Mesenchymal stem cell (in vitro differentiated cells and primary cell): ENCODE data around the gene NCOA1.
A peak's percentile ranks its signal among the peaks of the same experiment; 100 is the strongest.
"Not testable (repeated sequence)": the region's sequence is repeated elsewhere in the genome, so short reads cannot be mapped to it uniquely, and the experiment has no call there.

Experiments
- DNase-seq: peaks from one replicate; pipeline ENCODE4 v3.0.0-alpha.2; 2013
- H2AFZ ChIP-seq: one replicate; pipeline ENCODE4 v1.6.1; 2013; ENCODE audit warnings: low read depth, mild to moderate bottlenecking, control low read depth, inconsistent platforms, low read length, moderate library complexity
- H2AK5ac ChIP-seq: 2 replicates; pipeline ENCODE4 v1.6.1; 2013; ENCODE audit warnings: low read length, moderate library complexity, mild to moderate bottlenecking, inconsistent platforms; ENCODE audit not compliant: severe bottlenecking
- H2BK120ac ChIP-seq: one replicate; pipeline ENCODE4 v1.6.1; 2013; ENCODE audit warnings: low read depth, mild to moderate bottlenecking, inconsistent platforms, low read length, moderate library complexity
- H2BK12ac ChIP-seq, 2 experiments: one replicate each; pipeline ENCODE4 v1.6.1; 2013; ENCODE audit warnings: inconsistent platforms in 2 of 2, low read length in 2 of 2, mild to moderate bottlenecking in 2 of 2, moderate library complexity in 2 of 2, control low read depth in 1 of 2
- H2BK15ac ChIP-seq: one replicate; pipeline ENCODE4 v1.6.1; 2013; ENCODE audit warnings: mild to moderate bottlenecking, low read depth, inconsistent platforms; ENCODE audit not compliant: poor library complexity, severe bottlenecking
- H2BK5ac ChIP-seq: 2 replicates; pipeline ENCODE4 v1.6.1; 2013; ENCODE audit warnings: low read depth, mild to moderate bottlenecking, low read length, control low read depth, inconsistent platforms; ENCODE audit not compliant: poor library complexity, severe bottlenecking
- H3K14ac ChIP-seq, 2 experiments: one replicate each; pipeline ENCODE4 v1.6.1; 2013; ENCODE audit warnings: inconsistent platforms in 2 of 2, low read length in 2 of 2, control low read depth in 1 of 2, mild to moderate bottlenecking in 1 of 2, moderate library complexity in 1 of 2
- H3K18ac ChIP-seq, 2 experiments: one replicate each; pipeline ENCODE4 v1.6.1; 2013; ENCODE audit warnings: inconsistent platforms in 2 of 2, low read length in 2 of 2, control low read depth in 1 of 2, low read depth in 1 of 2, mild to moderate bottlenecking in 1 of 2
- H3K23ac ChIP-seq, 2 experiments: one replicate each; pipeline ENCODE4 v1.6.1; 2013; ENCODE audit warnings: inconsistent platforms in 2 of 2, low read length in 2 of 2, mild to moderate bottlenecking in 2 of 2, moderate library complexity in 2 of 2, control low read depth in 1 of 2
- H3K27ac ChIP-seq: 2 replicates; pipeline ENCODE4 v1.5.1; 2013; ENCODE audit warnings: mild to moderate bottlenecking, moderate library complexity, low read length, control low read depth, inconsistent platforms; ENCODE audit not compliant: poor library complexity, severe bottlenecking
- H3K27me3 ChIP-seq, 2 experiments: 2 replicates each; pipeline versions ENCODE4 v1.6.1 to v1.7.0; 2013; ENCODE audit warnings: low read length in 2 of 2, mild to moderate bottlenecking in 2 of 2, moderate library complexity in 2 of 2, control low read depth in 1 of 2, inconsistent platforms in 1 of 2; ENCODE audit not compliant: control insufficient read depth in 1 of 2, insufficient read depth in 1 of 2
- H3K36me3 ChIP-seq, 2 experiments: 2 replicates each; pipeline versions ENCODE4 v1.6.1 to v1.7.0; 2013; ENCODE audit warnings: low read length in 2 of 2, control low read depth in 1 of 2, inconsistent platforms in 1 of 2, low read depth in 1 of 2, mild to moderate bottlenecking in 1 of 2; ENCODE audit not compliant: insufficient read depth in 2 of 2, control insufficient read depth in 1 of 2
- H3K4ac ChIP-seq, 2 experiments: one replicate each; pipeline ENCODE4 v1.6.1; 2013; ENCODE audit warnings: inconsistent platforms in 2 of 2, low read length in 2 of 2, mild to moderate bottlenecking in 2 of 2, moderate library complexity in 2 of 2, control low read depth in 1 of 2, low read depth in 1 of 2
- H3K4me1 ChIP-seq: 2 replicates; pipeline ENCODE4 v1.6.1; 2013; ENCODE audit warnings: low read depth, low read length, control low read depth; ENCODE audit not compliant: control insufficient read depth, insufficient read depth
- H3K4me2 ChIP-seq: 2 replicates; pipeline ENCODE4 v1.6.1; 2013; ENCODE audit warnings: low read length, mild to moderate bottlenecking, inconsistent platforms; ENCODE audit not compliant: poor library complexity, severe bottlenecking
- H3K4me3 ChIP-seq, 2 experiments: 2 replicates each; pipeline versions ENCODE4 v1.5.1 to v1.7.0; 2013; ENCODE audit warnings: low read length in 2 of 2, mild to moderate bottlenecking in 2 of 2, control low read depth in 1 of 2, low read depth in 1 of 2; ENCODE audit not compliant: insufficient read depth in 1 of 2
- H3K79me1 ChIP-seq: replicated peaks from 2 replicates; pipeline ENCODE4 v1.6.1; 2013; ENCODE audit warnings: mild to moderate bottlenecking, control low read depth, low read length, inconsistent platforms; ENCODE audit not compliant: poor library complexity, severe bottlenecking
- H3K9ac ChIP-seq: 2 replicates; pipeline ENCODE4 v1.7.0; 2013; ENCODE audit warnings: mild to moderate bottlenecking, low read length, moderate library complexity
- H3K9me3 ChIP-seq: 2 replicates; pipeline ENCODE4 v1.7.0; 2013; ENCODE audit warnings: mild to moderate bottlenecking, low read length; ENCODE audit not compliant: control insufficient read depth
- H4K8ac ChIP-seq: one replicate; pipeline ENCODE4 v1.6.1; 2013; ENCODE audit warnings: inconsistent platforms, mild to moderate bottlenecking, low read length, moderate library complexity
- H4K91ac ChIP-seq: one replicate; pipeline ENCODE4 v1.6.1; 2013; ENCODE audit warnings: mild to moderate bottlenecking, low read length, inconsistent platforms
- WGBS: methylation state at CpG from one replicate; pipeline ENCODE4 v1.1.7; 2013; ENCODE audit warnings: mixed read lengths; 5-methylcytosine and 5-hydroxymethylcytosine counted together

The NCOA1 gene

DNA sequence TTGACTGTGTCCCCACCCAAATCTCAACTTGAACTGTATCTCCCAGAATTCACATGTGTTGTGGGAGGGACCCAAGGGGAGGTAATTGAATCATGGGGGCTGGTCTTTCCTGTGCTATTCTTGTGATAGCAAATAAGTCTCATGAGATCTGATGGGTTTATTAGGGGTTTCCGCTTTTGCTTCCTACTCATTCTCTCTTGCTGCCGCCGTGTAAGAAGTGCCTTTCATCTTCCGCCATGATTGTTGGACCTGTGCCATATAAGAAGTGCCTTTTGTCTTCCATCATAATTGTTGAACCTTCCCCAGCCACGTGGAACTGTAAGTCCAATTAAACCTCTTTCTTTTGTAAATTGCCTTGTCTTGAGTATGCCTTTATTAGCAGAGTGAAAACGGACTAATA, 6.4 kb upstream of the NCOA1 start:
- not testable (repeated sequence) for H3K4me2 ChIP-seq, H3K79me1 ChIP-seq, H3K4me3 ChIP-seq, H2AFZ ChIP-seq, H3K9me3 ChIP-seq, H3K18ac ChIP-seq, H3K9ac ChIP-seq, H4K91ac ChIP-seq, H3K27ac ChIP-seq, H2BK5ac ChIP-seq, H4K8ac ChIP-seq, H3K4me1 ChIP-seq, H3K27me3 ChIP-seq, H2BK12ac ChIP-seq, H3K36me3 ChIP-seq, H2BK15ac ChIP-seq, H3K14ac ChIP-seq, DNase-seq, H2AK5ac ChIP-seq, H2BK120ac ChIP-seq, H3K4ac ChIP-seq, H3K23ac ChIP-seq
- 100% methylated on average over 4 of the region's 6 CpGs for WGBS

DNA sequence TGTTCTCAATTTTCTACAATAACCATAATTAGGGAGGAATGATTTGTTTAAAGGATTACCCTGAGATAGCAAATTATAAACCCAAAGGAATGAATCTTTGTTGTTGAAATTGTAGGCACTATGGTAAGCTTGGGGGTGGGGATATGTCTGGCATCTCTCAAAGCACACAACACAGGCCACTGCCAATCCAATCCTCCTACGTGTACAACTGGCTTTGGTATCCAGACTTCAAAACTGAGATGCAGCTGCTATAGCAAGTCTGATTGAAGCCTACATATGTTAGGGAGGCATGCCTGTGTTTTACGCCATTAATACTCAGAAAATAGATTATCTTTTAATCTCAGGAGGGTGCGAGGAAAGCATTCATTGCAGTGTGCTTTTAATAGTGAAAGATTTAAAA, 5.9 kb upstream of the NCOA1 start:
- H3K4me2 ChIP-seq = no peak overlapping the region
- H3K18ac ChIP-seq = no peak overlapping the region
- no peak overlapping the region for H4K91ac ChIP-seq
- H3K27me3 ChIP-seq = peaks cover 0 to 4% of the 10 kb centered on the region in 2 experiments
- H3K9me3 ChIP-seq = no peaks in the 10 kb centered on the region
- no peak overlapping the region for H3K23ac ChIP-seq
- H2AFZ ChIP-seq = no peak overlapping the region
- H3K4me1 ChIP-seq = no peaks in the 10 kb centered on the region
- no peak for DNase-seq
- no peak overlapping the region for H3K27ac ChIP-seq
- no peak overlapping the region for H4K8ac ChIP-seq
- whole genome bisulfite sequencing = no CpG with 5 or more reads among the region's 3 CpGs
- no peak overlapping the region for H2BK120ac ChIP-seq
- H3K9ac ChIP-seq = no peak overlapping the region
- no peak overlapping the region for H3K14ac ChIP-seq
- H3K4ac ChIP-seq = no peak overlapping the region
- no peak overlapping the region for H2AK5ac ChIP-seq
- no peaks in the 10 kb centered on the region for H3K36me3 ChIP-seq
- H3K79me1 ChIP-seq = no peaks in the 10 kb centered on the region
- H2BK12ac ChIP-seq = no peak overlapping the region
- H2BK5ac ChIP-seq = no peak overlapping the region
- no peak overlapping the region for H3K4me3 ChIP-seq
- no peak overlapping the region for H2BK15ac ChIP-seq

DNA sequence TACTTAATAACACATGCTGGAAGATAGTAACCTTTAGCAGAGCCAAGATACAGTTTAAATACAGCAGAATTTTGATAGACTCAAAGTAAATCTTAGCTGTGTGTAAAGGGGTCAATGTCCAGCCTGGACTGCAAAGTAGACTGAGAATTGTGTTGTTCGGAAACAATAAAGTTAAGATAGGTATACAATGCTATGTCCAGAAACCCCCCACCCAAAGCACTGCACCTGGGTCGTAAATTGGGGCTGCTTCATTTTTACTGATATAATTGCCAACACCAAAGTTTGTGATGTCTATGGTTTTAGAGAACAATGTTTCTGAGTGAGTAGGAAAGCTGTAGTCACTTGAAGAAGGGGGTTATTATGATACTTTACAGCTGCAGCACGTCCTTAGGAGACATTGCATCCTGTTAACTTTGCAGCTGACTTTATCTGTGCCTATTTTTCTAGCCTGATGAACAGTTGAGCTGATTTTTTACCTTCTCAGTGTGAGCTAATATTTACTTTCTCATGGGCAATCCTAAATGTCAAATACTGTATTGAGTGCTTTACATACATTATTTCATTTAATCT, 4.3 kb upstream of the NCOA1 start:
- H2BK12ac ChIP-seq = no peak overlapping the region
- no peak overlapping the region for H2AK5ac ChIP-seq
- no peak overlapping the region for H2AFZ ChIP-seq
- H4K8ac ChIP-seq = no peak overlapping the region
- no peaks in the 10 kb centered on the region for H3K9me3 ChIP-seq
- H3K4me2 ChIP-seq = no peak overlapping the region
- H3K4me1 ChIP-seq = peaks cover 1% of the 10 kb centered on the region
- H2BK120ac ChIP-seq = no peak overlapping the region
- no peak overlapping the region for H3K18ac ChIP-seq
- no peak overlapping the region for H4K91ac ChIP-seq
- no peak overlapping the region for H3K23ac ChIP-seq
- no peak overlapping the region for H2BK15ac ChIP-seq
- H3K36me3 ChIP-seq = no peaks in the 10 kb centered on the region
- H3K14ac ChIP-seq = no peak overlapping the region
- no peak overlapping the region for H2BK5ac ChIP-seq
- no peak overlapping the region for H3K4ac ChIP-seq
- DNase-seq = no peak
- peaks cover 3% of the 10 kb centered on the region for H3K79me1 ChIP-seq
- no peak overlapping the region for H3K27ac ChIP-seq
- no peak overlapping the region for H3K9ac ChIP-seq
- H3K4me3 ChIP-seq = no peak overlapping the region
- peaks cover 0 to 4% of the 10 kb centered on the region in 2 experiments for H3K27me3 ChIP-seq
- WGBS = 78% methylated on average over 3 of the region's 3 CpGs

DNA sequence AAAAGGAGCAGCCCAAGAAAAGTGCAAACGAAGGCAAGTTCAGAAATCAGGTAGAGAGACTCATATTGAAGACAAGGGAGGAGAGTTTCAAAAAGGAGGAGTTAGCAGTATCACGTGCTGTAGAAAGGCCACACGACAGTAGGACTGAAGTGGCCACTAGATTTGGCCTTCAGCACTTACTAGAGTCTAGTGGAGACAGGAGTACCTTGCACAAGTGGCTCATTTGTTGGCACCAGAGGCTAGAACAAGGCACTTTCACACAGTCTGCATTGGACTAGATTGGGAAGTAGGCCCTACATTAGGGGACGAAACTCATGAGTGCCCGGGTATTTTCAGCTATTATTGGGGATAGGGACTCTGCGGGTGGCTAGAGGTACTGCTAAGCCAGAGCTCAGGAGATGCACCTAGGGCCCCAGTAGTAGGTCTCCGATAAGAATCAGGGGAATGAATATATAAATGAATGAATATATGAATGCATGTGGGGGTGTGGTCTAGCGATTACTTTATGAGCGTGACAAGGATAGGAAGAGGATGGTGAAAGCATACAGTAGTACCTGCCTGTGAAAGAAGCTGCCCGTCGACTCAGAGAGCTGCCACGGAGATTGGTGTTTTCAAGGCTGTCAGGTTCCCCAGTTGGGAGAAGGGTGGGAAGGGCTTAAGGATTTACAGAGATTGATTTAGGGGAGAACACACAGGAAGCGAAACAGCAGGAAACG, 1.4 kb upstream of the NCOA1 start:
- H3K4me1 ChIP-seq = peaks cover 8% of the 10 kb centered on the region
- H2BK5ac ChIP-seq = no peak overlapping the region
- H3K9me3 ChIP-seq = no peaks in the 10 kb centered on the region
- no peak overlapping the region for H4K8ac ChIP-seq
- H2BK12ac ChIP-seq = peak overlapping the region in 1 of 2 experiments; percentile 57
- H2BK120ac ChIP-seq = no peak overlapping the region
- WGBS = 39% methylated on average over 13 of the region's 14 CpGs
- peak overlapping the region; percentile 92 for H3K9ac ChIP-seq
- peak; percentile 14 for DNase-seq
- no peak overlapping the region for H3K23ac ChIP-seq
- H3K14ac ChIP-seq = no peak overlapping the region
- H3K18ac ChIP-seq = no peak overlapping the region
- peak overlapping the region; percentile 73 for H2AFZ ChIP-seq
- H3K4me3 ChIP-seq = peak overlapping the region in 1 of 2 experiments; percentile 76
- H3K36me3 ChIP-seq = no peaks in the 10 kb centered on the region
- H3K4ac ChIP-seq = peak overlapping the region in 1 of 2 experiments; percentile 48
- H2AK5ac ChIP-seq = peak overlapping the region; percentile 11
- peak overlapping the region; percentile 31 for H3K4me2 ChIP-seq
- H4K91ac ChIP-seq = no peak overlapping the region
- H3K79me1 ChIP-seq = peaks cover 18% of the 10 kb centered on the region
- H3K27me3 ChIP-seq = no peaks in the 10 kb centered on the region
- H2BK15ac ChIP-seq = no peak overlapping the region
- H3K27ac ChIP-seq = peak overlapping the region; percentile 85
